ENCODE data around the gene S100A10. TPM values are rescaled to one million over a fixed set of nuclear protein-coding genes. Genes with fewer than 3 reads are reported as not detected.

The S100A10 gene
- total RNA-seq (2014; rRNA removed; shearing (Covaris generic)), result 120 and 154 TPM in 2 replicates

- DNase-seq (ENCODE audit: low read depth), result peak; percentile 74
These were observed at the start of gene S100A10 for GRCh38 chr1:151993734-151994496. Gene S100A10 (minus strand): TSS chr1:151993859. CDS start chr1:151986230, 7,629 bp downstream.

- no peak for DNase-seq (ENCODE audit: low read depth)
These were observed 48.4 kb upstream of the S100A10 start for GRCh38 chr1:152042030-152042429.

GRCh38 chr1:152039886-152040285 is 46.2 kb upstream of the S100A10 start:
- no peak for DNase-seq (ENCODE audit: low read depth)

GRCh38 chr1:152039461-152039860 is 45.8 kb upstream of the S100A10 start:
- DNase-seq (ENCODE audit: low read depth), result no peak

GRCh38 chr1:152038871-152039270 is 45.2 kb upstream of the S100A10 start:
- DNase-seq (ENCODE audit: low read depth), result no peak

GRCh38 chr1:152036267-152037216 is 42.9 kb upstream of the S100A10 start, which contains the start of gene S100A11:
Gene S100A11 (minus strand): TSS chr1:152037004. CDS start chr1:152036915, 89 bp downstream.
- DNase-seq (ENCODE audit: low read depth), result peak; percentile 88

GRCh38 chr1:152035539-152036266 is 42.0 kb upstream of the S100A10 start:
- DNase-seq (ENCODE audit: low read depth), result peak; percentile 49

- peak; percentile 84 for DNase-seq (ENCODE audit: low read depth)
These were observed 41.2 kb upstream of the S100A10 start for GRCh38 chr1:152034654-152035538.

- no peak for DNase-seq (ENCODE audit: low read depth)
These were observed 40.6 kb upstream of the S100A10 start for GRCh38 chr1:152034324-152034653.

- DNase-seq (ENCODE audit: low read depth), result no peak
These were observed 36.2 kb upstream of the S100A10 start for GRCh38 chr1:152029929-152030211.

- DNase-seq (ENCODE audit: low read depth), result peak; percentile 28
These were observed 35.7 kb upstream of the S100A10 start for GRCh38 chr1:152029144-152029928.

- no peak for DNase-seq (ENCODE audit: low read depth)
These were observed 33.2 kb upstream of the S100A10 start for GRCh38 chr1:152026895-152027294.

- no peak for DNase-seq (ENCODE audit: low read depth)
These were observed 30.6 kb upstream of the S100A10 start for GRCh38 chr1:152024223-152024622.

GRCh38 chr1:152023221-152023620 is 29.6 kb upstream of the S100A10 start:
- no peak for DNase-seq (ENCODE audit: low read depth)

GRCh38 chr1:152022474-152022873 is 28.8 kb upstream of the S100A10 start:
- DNase-seq (ENCODE audit: low read depth), result no peak

- no peak for DNase-seq (ENCODE audit: low read depth)
These were observed 27.9 kb upstream of the S100A10 start for GRCh38 chr1:152021569-152021968.

GRCh38 chr1:152020849-152021248 is 27.2 kb upstream of the S100A10 start:
- no peak for DNase-seq (ENCODE audit: low read depth)

- DNase-seq (ENCODE audit: low read depth), result no peak
These were observed 24.9 kb upstream of the S100A10 start for GRCh38 chr1:152018537-152018936.

- DNase-seq (ENCODE audit: low read depth), result no peak
These were observed 22.1 kb upstream of the S100A10 start for GRCh38 chr1:152015766-152016165.

- DNase-seq (ENCODE audit: low read depth), result no peak
These were observed 21.3 kb upstream of the S100A10 start for GRCh38 chr1:152014943-152015342.
